Tibial artery (tissue), 4 donors: ENCODE data around the gene TRNAU1AP.

Source experiments
- DNase-seq, 2 donors: peaks; one replicate each; pipeline ENCODE4 v3.0.0-alpha.2; 2019
- H3K27ac ChIP-seq, 2 donors: fragments of 200-600 bp; sonication (generic) in 1 of 2; 1 replicate in 1 of 2; 2 replicates in 1 of 2; pipeline ENCODE4 v1.5.1; 2018 to 2019; ENCODE audit warnings: mild to moderate bottlenecking in 1 of 2
- H3K27me3 ChIP-seq, 2 donors: fragments of 200-600 bp; sonication (generic) in 1 of 2; one replicate each; pipeline versions ENCODE4 v1.5.1 to v1.6.0; 2016 to 2019
- H3K36me3 ChIP-seq, 3 donors: fragments of 200-600 bp; sonication (generic) in 2 of 3; one replicate each; pipeline ENCODE4 v1.5.1; 2016 to 2019; ENCODE audit warnings: mild to moderate bottlenecking in 2 of 3
- H3K4me1 ChIP-seq, 4 donors: fragments of 200-600 bp; sonication (generic) in 2 of 4; 1 replicate in 3 of 4; 2 replicates in 1 of 4; pipeline ENCODE4 v1.5.1; 2016 to 2019
- H3K4me3 ChIP-seq, 2 donors: fragments of 200-600 bp; sonication (generic) in 1 of 2; 1 replicate in 1 of 2; 2 replicates in 1 of 2; pipeline ENCODE4 v1.5.1; 2018 to 2019; ENCODE audit warnings: mild to moderate bottlenecking in 2 of 2
- H3K9me3 ChIP-seq, 3 donors: fragments of 200-600 bp; sonication (generic) in 1 of 3; one replicate each; pipeline ENCODE4 v1.5.1; 2016 to 2019
- CTCF ChIP-seq, 2 experiments: fragments of 200-600 bp in 1 of 2; fragments of 450-650 bp in 1 of 2; IDR thresholded peaks; one replicate each; pipeline ENCODE4 v1.5.1; 2017 to 2019; ENCODE audit warnings: antibody characterized with exemption in 2 of 2, mild to moderate bottlenecking in 1 of 2, moderate library complexity in 1 of 2
- intact Hi-C: fragments of 100-400 bp; cut with DNase I; formaldehyde crosslinking; loops from one replicate; pipeline ENCODE4 v1.15.0; 2023; ENCODE audit warnings: low total_unique reads

TRNAU1AP gene

GRCh38 chr1:28602536-28603439 lies 49.9 kb downstream of the TRNAU1AP start:
- peak; percentile 63 to 72 for DNase-seq
- peaks cover 27 to 63% (median 44%) of the 10 kb centered on the region in 3 donors for H3K36me3 ChIP-seq
- peak; percentile 61 to 77 for TF ChIP-seq CTCF (IDR thresholded peaks at IDR 0.05)
- no peaks in the 10 kb centered on the region for H3K9me3 ChIP-seq
- intact Hi-C loops = loop anchor here (10.0 kb wide), 1 partner anchor 208 kb away; no protein-coding TSS in a partner anchor
- H3K4me1 ChIP-seq = peaks cover 0 to 13% (median 5%) of the 10 kb centered on the region in 4 donors
- H3K27ac ChIP-seq = peak overlapping the region; percentile 38 to 44
- no peak overlapping the region for H3K4me3 ChIP-seq
- no peaks in the 10 kb centered on the region for H3K27me3 ChIP-seq

GRCh38 chr1:28604411-28604810 lies 51.5 kb downstream of the TRNAU1AP start:
- no peak for TF ChIP-seq CTCF (IDR thresholded peaks at IDR 0.05)
- H3K36me3 ChIP-seq = peaks cover 34 to 79% (median 46%) of the 10 kb centered on the region in 3 donors
- DNase-seq = no peak
- no peak overlapping the region for H3K27ac ChIP-seq
- intact Hi-C loops = loop anchor here (10.0 kb wide), 1 partner anchor 210 kb away; no protein-coding TSS in a partner anchor
- no peak overlapping the region for H3K4me3 ChIP-seq
- no peaks in the 10 kb centered on the region for H3K9me3 ChIP-seq
- H3K27me3 ChIP-seq = no peaks in the 10 kb centered on the region
- H3K4me1 ChIP-seq = peaks cover 0 to 13% (median 5%) of the 10 kb centered on the region in 4 donors

DNA sequence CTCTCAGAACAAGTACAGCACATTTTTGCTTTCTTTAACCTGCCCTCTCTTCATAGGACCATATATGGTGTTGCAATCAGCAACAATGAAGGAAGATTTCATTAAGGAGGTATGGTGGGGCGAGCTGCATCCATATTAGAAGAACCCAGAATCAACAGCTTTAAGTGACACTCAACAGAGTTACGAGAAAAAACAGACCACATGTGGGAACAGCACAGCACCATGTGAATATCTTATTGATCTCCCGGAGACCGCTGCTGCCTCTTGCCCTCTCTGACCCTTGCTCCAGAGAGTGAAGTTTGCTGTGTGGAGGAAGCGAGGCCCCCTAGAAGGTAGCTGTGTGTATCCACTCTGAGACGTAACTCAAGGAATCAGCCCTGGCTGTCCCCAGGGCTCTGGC lies 52.1 kb downstream of the TRNAU1AP start:
- Histone ChIP-seq H3K4me3 (no peak overlapping the region), H3K27me3 (no peaks in the 10 kb centered on the region), H3K36me3 (peaks cover 40 to 82% (median 51%) of the 10 kb centered on the region in 3 donors), H3K4me1 (peaks cover 0 to 13% (median 5%) of the 10 kb centered on the region in 4 donors), H3K9me3 (no peaks in the 10 kb centered on the region), H3K27ac (no peak overlapping the region)
- no peak for DNase-seq
- intact Hi-C loops = loop anchor here (10.0 kb wide), 1 partner anchor 210 kb away; no protein-coding TSS in a partner anchor
- no peak for TF ChIP-seq CTCF (IDR thresholded peaks at IDR 0.05)

- Histone ChIP-seq H3K36me3 (peaks cover 55 to 94% (median 66%) of the 10 kb centered on the region in 3 donors), H3K4me3 (no peak overlapping the region), H3K9me3 (no peaks in the 10 kb centered on the region), H3K27ac (no peak overlapping the region), H3K27me3 (no peaks in the 10 kb centered on the region), H3K4me1 (peaks cover 0 to 7% (median 4%) of the 10 kb centered on the region in 4 donors)
- TF ChIP-seq CTCF (IDR thresholded peaks at IDR 0.05) = no peak
- intact Hi-C loops = loop anchor here (10.0 kb wide), 1 partner anchor 212 kb away; no protein-coding TSS in a partner anchor
- no peak for DNase-seq
Measured at GRCh38 chr1:28606771-28607170, 53.9 kb downstream of the TRNAU1AP start.

DNA sequence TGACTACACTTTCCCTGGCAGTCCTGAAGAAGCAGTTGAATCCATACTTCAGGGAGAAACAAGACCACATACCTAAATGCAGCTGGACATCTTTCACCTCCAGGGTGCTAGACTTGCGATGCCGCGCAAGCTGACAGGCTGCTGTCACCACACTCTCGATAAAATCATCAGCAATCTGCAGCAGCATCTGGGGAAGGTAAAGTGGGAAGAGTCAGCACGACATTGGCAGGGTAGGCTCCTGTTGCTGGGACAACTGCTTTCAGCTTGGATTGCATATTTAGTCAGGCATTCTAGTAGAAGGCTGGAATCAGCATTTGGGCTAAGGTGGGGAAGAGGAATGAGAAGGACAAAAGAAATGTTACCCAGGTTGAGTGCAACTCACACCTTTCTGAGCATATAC lies 60.3 kb downstream of the TRNAU1AP start:
- H3K9me3 ChIP-seq = no peaks in the 10 kb centered on the region
- H3K27ac ChIP-seq = no peak overlapping the region
- H3K27me3 ChIP-seq = no peaks in the 10 kb centered on the region
- peaks cover 70 to 99% (median 81%) of the 10 kb centered on the region in 3 donors for H3K36me3 ChIP-seq
- H3K4me3 ChIP-seq = no peak overlapping the region
- no peak for TF ChIP-seq CTCF (IDR thresholded peaks at IDR 0.05)
- DNase-seq = no peak
- H3K4me1 ChIP-seq = no peaks in the 10 kb centered on the region
- intact Hi-C loops = no loop called here
